ENCODE data around the gene ELF1. TPM values are rescaled to one million over a fixed set of nuclear protein-coding genes. Genes with fewer than 3 reads are reported as not detected.
"Not testable (repeated sequence)": the region's sequence is repeated elsewhere in the genome, so short reads cannot be mapped to it uniquely, and the experiment has no call there.

The ELF1 gene
- total RNA-seq, 2 experiments from 2014 or later: 93.3 to 97.9 TPM

- Mint-ChIP-seq H3K4me1 (peaks cover 4% of the 10 kb centered on the region), H3K4me3 (no peak overlapping the region), H3K27me3 (no peaks in the 10 kb centered on the region), H3K9me3 (peaks cover 6% of the 10 kb centered on the region), H3K36me3 (peaks cover 21% of the 10 kb centered on the region), H3K27ac (no peak overlapping the region)
- no peak for DNase-seq
Observed at GRCh38 chr13:40895227-40896184, 123.6 kb downstream of the ELF1 start.

GRCh38 chr13:40893573-40893972, 125.5 kb downstream of the ELF1 start:
- H3K27ac Mint-ChIP-seq, DNase-seq, H3K27me3 Mint-ChIP-seq, H3K4me1 Mint-ChIP-seq, H3K4me3 Mint-ChIP-seq: not testable (repeated sequence)
- Mint-ChIP-seq H3K36me3 (peaks cover 29% of the 10 kb centered on the region), H3K9me3 (peaks cover 10% of the 10 kb centered on the region)

- Mint-ChIP-seq H3K9me3 (peaks cover 15% of the 10 kb centered on the region), H3K4me1 (peaks cover 38% of the 10 kb centered on the region), H3K36me3 (peaks cover 63% of the 10 kb centered on the region), H3K27me3 (no peaks in the 10 kb centered on the region), H3K4me3 (no peak overlapping the region), H3K27ac (no peak overlapping the region)
- DNase-seq: no peak
Observed at GRCh38 chr13:40886017-40886416, 133.1 kb downstream of the ELF1 start.

- peaks cover 35% of the 10 kb centered on the region for H3K4me1 Mint-ChIP-seq
- peaks cover 28% of the 10 kb centered on the region for H3K9me3 Mint-ChIP-seq
- H3K36me3 Mint-ChIP-seq: peaks cover 70% of the 10 kb centered on the region
- H3K27me3 Mint-ChIP-seq, DNase-seq, H3K27ac Mint-ChIP-seq, H3K4me3 Mint-ChIP-seq: not testable (repeated sequence)
Observed at GRCh38 chr13:40884175-40884574, 134.9 kb downstream of the ELF1 start.

Other genes with a start within 250 kb of the ELF1 start
- 10 to 100 TPM; 40.9 to 43.8 TPM for gene MRPS31, start 248.1 kb downstream of the ELF1 start, total RNA-seq
- gene SLC25A15, start 229.7 kb downstream of the ELF1 start, total RNA-seq: 10 to 100 TPM; 27.7 to 28.4 TPM
- gene WBP4, start 42.2 kb upstream of the ELF1 start, total RNA-seq: 10 to 100 TPM; 15.9 to 16.7 TPM
- gene KBTBD6, start 113.5 kb upstream of the ELF1 start, total RNA-seq: 1 to 10 TPM; 5.4 to 5.8 TPM
- 1 to 10 TPM; 2.8 to 3.0 TPM for gene KBTBD7, start 175.3 kb upstream of the ELF1 start, total RNA-seq
- gene MTRF1, start 244.3 kb upstream of the ELF1 start, total RNA-seq: 10 to 100 TPM; 18.8 to 19.7 TPM

All from activated naive CD8-positive, alpha-beta T cell treated with anti-CD3 and anti-CD28 coated beads for 36 hours (primary cell).